Astrocyte (in vitro differentiated cells and primary cell): ENCODE data around the gene SLC66A2. TPM values are rescaled to one million over a fixed set of nuclear protein-coding genes. Genes with fewer than 3 reads are reported as not detected.

Experiments used
- DNase-seq: peaks from one replicate; pipeline ENCODE4 v3.0.0-alpha.2; 2010; ENCODE audit warnings: low read depth
- FAIRE-seq: peaks from 2 replicates; lab custom pipeline; 2011; peaks lifted over from hg19 to GRCh38; lab: Jason Lieb, UNC
- H2AFZ ChIP-seq: 2 replicates; pipeline ENCODE4 v1.6.0; 2012; ENCODE audit warnings: low read depth, low read length, inconsistent platforms
- H3K27ac ChIP-seq: 2 replicates; pipeline ENCODE4 v1.5.1; 2011; ENCODE audit warnings: low read depth, low read length, inconsistent platforms
- H3K27me3 ChIP-seq: 2 replicates; pipeline ENCODE4 v1.6.0; 2011; ENCODE audit warnings: low read length, inconsistent platforms; ENCODE audit not compliant: insufficient read depth
- H3K36me3 ChIP-seq: 2 replicates; pipeline ENCODE4 v1.5.1; 2011; ENCODE audit warnings: low read length, inconsistent platforms; ENCODE audit not compliant: insufficient read depth
- H3K4me1 ChIP-seq: 2 replicates; pipeline ENCODE4 v1.5.1; 2011; ENCODE audit warnings: low read length, inconsistent platforms; ENCODE audit not compliant: insufficient read depth
- H3K4me2 ChIP-seq: 2 replicates; pipeline ENCODE4 v1.6.0; 2012; ENCODE audit warnings: low read length, inconsistent platforms
- H3K4me3 ChIP-seq: 2 replicates; pipeline ENCODE4 v1.5.1; 2011; ENCODE audit warnings: low read depth, mild to moderate bottlenecking, low read length, inconsistent platforms; ENCODE audit not compliant: insufficient read depth
- H3K79me2 ChIP-seq: 2 replicates; pipeline ENCODE4 v1.6.0; 2012; ENCODE audit warnings: mild to moderate bottlenecking, low read length, inconsistent platforms; ENCODE audit not compliant: insufficient read depth
- H3K9ac ChIP-seq: 2 replicates; pipeline ENCODE4 v1.6.0; 2012; ENCODE audit warnings: mild to moderate bottlenecking, low read length, inconsistent platforms
- H3K9me3 ChIP-seq: 2 replicates; pipeline ENCODE4 v1.5.1; 2012; ENCODE audit warnings: low read depth, mild to moderate bottlenecking, low read length, inconsistent platforms; ENCODE audit not compliant: insufficient read depth
- H4K20me1 ChIP-seq: 2 replicates; pipeline ENCODE4 v1.6.0; 2012; ENCODE audit warnings: low read length, inconsistent platforms; ENCODE audit not compliant: insufficient read depth
- H3K27ac Mint-ChIP-seq: one replicate; pipeline ENCODE4 v1.8.0; 2021; ENCODE audit warnings: mild to moderate bottlenecking, mixed read lengths; ENCODE audit not compliant: unreplicated experiment
- H3K27me3 Mint-ChIP-seq: one replicate; pipeline ENCODE4 v1.8.0; 2021; ENCODE audit warnings: low read depth, mixed read lengths; ENCODE audit not compliant: unreplicated experiment
- H3K36me3 Mint-ChIP-seq: one replicate; pipeline ENCODE4 v1.8.0; 2021; ENCODE audit warnings: low read depth, mixed read lengths; ENCODE audit not compliant: unreplicated experiment
- H3K4me1 Mint-ChIP-seq: one replicate; pipeline ENCODE4 v1.8.0; 2021; ENCODE audit warnings: low read depth, mixed read lengths; ENCODE audit not compliant: unreplicated experiment
- H3K4me3 Mint-ChIP-seq: one replicate; pipeline ENCODE4 v1.8.0; 2021; ENCODE audit warnings: mild to moderate bottlenecking, moderate library complexity, mixed read lengths; ENCODE audit not compliant: unreplicated experiment
- H3K9me3 Mint-ChIP-seq: one replicate; pipeline ENCODE4 v1.8.0; 2021; ENCODE audit warnings: mild to moderate bottlenecking, mixed read lengths; ENCODE audit not compliant: unreplicated experiment
- EZH2 ChIP-seq: IDR thresholded peaks from 2 replicates; pipeline ENCODE4 v1.6.1; 2012; ENCODE audit warnings: mild to moderate bottlenecking, low read length, inconsistent platforms; ENCODE audit not compliant: insufficient read depth
- total RNA-seq: library from RNA; stranded (reverse); gene quantifications from 2 replicates; pipeline ENCODE4 v1.2.1, GENCODE V29; 2021
- TF ChIP-seq, protein P1 (sequence below): IDR thresholded peaks from 2 replicates; pipeline ENCODE4 v1.5.1; 2011; ENCODE audit warnings: low read depth, mild to moderate bottlenecking, inconsistent platforms, low read length, moderate library complexity; ENCODE audit not compliant: insufficient read depth

Gene SLC66A2
- total RNA-seq, 1 donor from 2014 or later, result 25.3 TPM

DNA sequence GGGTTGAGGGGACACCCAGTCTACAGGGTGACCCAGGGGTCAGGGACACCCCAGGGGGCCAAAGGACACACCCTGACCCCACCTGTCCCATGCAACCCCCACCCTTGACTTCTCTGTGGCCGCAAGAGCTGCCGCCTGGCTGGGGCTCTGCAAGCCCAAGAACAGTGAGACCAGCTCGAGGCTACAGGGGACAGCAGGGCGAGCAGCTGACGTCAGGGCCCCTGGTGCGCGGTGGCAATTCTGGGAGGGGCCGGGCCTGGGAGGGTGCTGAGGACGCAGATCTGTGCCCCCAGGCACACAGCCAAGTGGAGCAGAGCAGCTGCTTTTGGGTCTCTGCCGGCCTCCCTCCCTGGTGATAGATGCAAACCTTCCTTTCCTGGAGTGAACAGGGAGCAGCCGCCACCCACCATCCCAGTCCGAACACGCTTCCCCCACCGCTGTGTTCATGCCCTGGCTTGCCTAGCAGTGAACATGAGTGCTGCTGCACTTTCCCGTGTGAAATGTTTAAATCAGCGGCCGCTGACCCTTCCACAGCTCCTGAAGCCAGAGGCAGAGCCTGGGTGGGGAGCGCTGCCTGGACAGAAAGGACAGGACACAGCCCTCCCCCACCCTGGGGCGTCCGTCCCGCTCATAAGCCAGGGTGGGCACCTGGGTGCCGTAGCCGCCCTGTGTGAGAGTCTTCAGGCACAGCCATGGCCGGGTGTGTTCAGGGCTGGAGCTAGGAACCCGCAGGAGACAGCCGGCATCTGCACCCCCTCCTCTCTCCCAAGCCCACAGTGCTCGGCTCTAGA, 46.9 kb downstream of the SLC66A2 start:
- Histone ChIP-seq H3K36me3 (no peaks in the 10 kb centered on the region), H4K20me1 (peaks cover 8% of the 10 kb centered on the region), H3K27ac (no peak overlapping the region), H3K27me3 (no peaks in the 10 kb centered on the region), H2AFZ (no peak overlapping the region), H3K4me1 (no peaks in the 10 kb centered on the region), H3K9me3 (peaks cover 6% of the 10 kb centered on the region), H3K9ac (no peak overlapping the region), H3K4me2 (no peak overlapping the region), H3K79me2 (no peaks in the 10 kb centered on the region), H3K4me3 (no peak overlapping the region)
- Mint-ChIP-seq H3K27me3 (no peaks in the 10 kb centered on the region), H3K9me3 (peaks cover 11% of the 10 kb centered on the region), H3K27ac (no peak overlapping the region), H3K36me3 (peaks cover 22% of the 10 kb centered on the region), H3K4me1 (peaks cover 5% of the 10 kb centered on the region), H3K4me3 (no peak overlapping the region)
- FAIRE-seq (no peak), DNase-seq (no peak)
- no peak for TF ChIP-seq EZH2
- TF ChIP-seq, protein P1, sequence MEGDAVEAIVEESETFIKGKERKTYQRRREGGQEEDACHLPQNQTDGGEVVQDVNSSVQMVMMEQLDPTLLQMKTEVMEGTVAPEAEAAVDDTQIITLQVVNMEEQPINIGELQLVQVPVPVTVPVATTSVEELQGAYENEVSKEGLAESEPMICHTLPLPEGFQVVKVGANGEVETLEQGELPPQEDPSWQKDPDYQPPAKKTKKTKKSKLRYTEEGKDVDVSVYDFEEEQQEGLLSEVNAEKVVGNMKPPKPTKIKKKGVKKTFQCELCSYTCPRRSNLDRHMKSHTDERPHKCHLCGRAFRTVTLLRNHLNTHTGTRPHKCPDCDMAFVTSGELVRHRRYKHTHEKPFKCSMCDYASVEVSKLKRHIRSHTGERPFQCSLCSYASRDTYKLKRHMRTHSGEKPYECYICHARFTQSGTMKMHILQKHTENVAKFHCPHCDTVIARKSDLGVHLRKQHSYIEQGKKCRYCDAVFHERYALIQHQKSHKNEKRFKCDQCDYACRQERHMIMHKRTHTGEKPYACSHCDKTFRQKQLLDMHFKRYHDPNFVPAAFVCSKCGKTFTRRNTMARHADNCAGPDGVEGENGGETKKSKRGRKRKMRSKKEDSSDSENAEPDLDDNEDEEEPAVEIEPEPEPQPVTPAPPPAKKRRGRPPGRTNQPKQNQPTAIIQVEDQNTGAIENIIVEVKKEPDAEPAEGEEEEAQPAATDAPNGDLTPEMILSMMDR, result no peak

DNA sequence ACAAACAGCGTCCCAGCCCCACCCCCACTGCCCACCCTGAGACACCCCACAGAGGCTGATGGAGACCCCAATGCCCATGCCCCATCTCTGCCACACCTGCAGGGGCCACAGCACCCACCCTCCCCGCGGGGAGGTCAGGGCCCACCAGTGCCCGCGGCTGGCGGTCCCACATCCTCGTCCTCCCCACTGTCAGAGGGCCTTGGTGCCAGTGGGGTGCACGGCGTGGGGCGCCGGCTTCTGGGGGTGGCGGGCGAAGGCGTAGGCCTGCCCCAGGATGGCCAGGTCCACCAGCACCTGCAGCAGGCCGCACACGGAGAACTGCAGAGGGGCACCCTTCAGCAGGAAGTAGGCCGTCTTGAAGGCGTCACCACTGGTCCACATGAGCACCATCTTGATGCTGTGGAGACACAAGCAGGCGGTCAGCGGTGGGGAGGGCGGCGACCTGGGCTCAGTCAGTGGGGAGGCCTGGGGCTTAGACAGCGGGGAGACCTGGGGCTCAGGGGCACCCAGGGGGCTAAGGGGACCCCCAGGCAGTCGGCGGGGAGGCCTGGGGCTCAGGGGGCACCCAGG, 47.6 kb downstream of the SLC66A2 start:
- Histone ChIP-seq H2AFZ (no peak overlapping the region), H3K36me3 (no peaks in the 10 kb centered on the region), H3K4me2 (no peak overlapping the region), H3K79me2 (no peaks in the 10 kb centered on the region), H3K27ac (no peak overlapping the region), H3K4me1 (no peaks in the 10 kb centered on the region), H3K9ac (no peak overlapping the region), H3K4me3 (no peak overlapping the region), H3K9me3 (peaks cover 6% of the 10 kb centered on the region), H4K20me1 (peaks cover 4% of the 10 kb centered on the region), H3K27me3 (no peaks in the 10 kb centered on the region)
- no peak for FAIRE-seq
- no peak for TF ChIP-seq EZH2
- TF ChIP-seq, protein P1, result no peak
- H3K4me1 Mint-ChIP-seq, result peaks cover 5% of the 10 kb centered on the region
- H3K4me3 Mint-ChIP-seq, result no peak overlapping the region
- H3K27me3 Mint-ChIP-seq, result no peaks in the 10 kb centered on the region
- no peak overlapping the region for H3K27ac Mint-ChIP-seq
- peaks cover 11% of the 10 kb centered on the region for H3K9me3 Mint-ChIP-seq
- peaks cover 22% of the 10 kb centered on the region for H3K36me3 Mint-ChIP-seq
- DNase-seq, result no peak
